HG03060 (cell line): Measurements from ENCODE around the gene GATD1.
A peak's percentile ranks its signal among the peaks of the same experiment; 100 is the strongest.

Experiments
- ATAC-seq: cut with Tn5 transposase; IDR thresholded peaks from one replicate; pipeline ENCODE4 v1.9.1; 2021; ENCODE audit warnings: low read depth, moderate number of reproducible peaks; ENCODE audit not compliant: unreplicated experiment

GATD1 gene, protein sequence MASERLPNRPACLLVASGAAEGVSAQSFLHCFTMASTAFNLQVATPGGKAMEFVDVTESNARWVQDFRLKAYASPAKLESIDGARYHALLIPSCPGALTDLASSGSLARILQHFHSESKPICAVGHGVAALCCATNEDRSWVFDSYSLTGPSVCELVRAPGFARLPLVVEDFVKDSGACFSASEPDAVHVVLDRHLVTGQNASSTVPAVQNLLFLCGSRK

DNA sequence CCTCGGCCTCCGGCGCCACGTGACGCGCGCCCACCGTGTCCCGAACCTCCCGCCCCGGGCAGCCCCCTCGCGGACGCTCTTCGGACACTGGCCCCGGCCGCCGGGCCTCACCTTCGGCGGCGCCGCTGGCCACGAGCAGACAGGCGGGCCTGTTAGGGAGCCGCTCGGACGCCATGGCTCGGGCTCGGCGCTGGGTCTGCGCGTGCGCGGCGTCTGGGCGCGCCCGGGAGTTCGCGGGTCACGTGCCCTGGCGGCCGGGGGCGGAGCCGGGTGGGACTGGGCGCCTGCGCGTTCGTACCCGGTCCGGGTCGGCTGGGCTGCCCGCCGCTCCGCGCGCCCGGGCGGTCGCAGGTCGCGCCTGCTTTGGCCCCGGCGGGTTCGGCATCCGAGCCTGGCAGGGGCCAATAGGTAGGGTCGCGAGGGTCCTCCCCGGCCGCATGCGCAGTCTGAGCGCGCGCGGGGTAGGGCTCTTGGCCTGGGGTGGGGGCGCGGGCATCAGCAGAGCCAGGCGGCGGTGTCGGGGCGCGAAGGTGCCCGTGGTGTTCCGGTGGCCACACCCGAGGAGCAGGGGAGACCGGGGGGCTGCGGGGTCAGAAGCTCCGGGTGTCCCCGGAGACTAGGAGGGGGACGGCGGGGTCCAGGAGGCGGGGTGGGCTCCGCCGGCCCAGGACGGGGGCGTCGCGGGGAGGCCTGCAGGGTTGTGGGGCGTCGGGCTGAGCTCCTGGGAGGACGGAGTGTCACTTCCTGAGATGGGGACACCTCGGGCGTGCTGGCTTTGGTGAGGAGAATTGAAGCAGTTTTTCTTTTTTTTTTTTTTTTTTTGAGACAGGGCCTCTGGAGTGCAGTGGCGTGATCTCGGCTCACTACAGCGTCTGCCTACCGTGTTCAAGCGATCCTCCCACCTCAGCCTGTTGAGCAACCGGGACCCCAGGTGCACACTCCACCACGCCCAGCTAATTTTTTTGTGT is at the start of gene GATD1:
Gene GATD1, minus strand, starts transcription at position 200 of the 968 bp plus-strand sequence. Its CDS starts 25 bp downstream, at position 175.
- no peak for ATAC-seq

DNA sequence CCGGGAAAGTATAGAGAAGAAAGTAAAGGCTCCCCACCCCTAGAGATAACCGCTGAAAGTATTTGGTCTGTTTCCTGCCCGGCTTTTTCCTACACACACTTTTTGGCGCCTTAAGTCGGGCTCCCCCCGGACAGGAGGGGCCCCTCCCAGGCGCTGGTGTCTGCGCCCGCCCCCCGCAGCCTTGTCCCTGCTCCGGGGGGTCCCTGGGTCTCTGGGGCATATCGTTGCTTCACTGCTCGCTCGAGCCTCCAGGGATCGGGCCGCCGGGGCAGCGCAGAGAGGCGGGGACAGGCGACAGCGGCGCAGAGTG is 49.5 kb upstream of the GATD1 start:
- ATAC-seq = no peak

GRCh38 chr11:826227-826621 is 48.9 kb upstream of the GATD1 start:
- ATAC-seq = no peak

DNA sequence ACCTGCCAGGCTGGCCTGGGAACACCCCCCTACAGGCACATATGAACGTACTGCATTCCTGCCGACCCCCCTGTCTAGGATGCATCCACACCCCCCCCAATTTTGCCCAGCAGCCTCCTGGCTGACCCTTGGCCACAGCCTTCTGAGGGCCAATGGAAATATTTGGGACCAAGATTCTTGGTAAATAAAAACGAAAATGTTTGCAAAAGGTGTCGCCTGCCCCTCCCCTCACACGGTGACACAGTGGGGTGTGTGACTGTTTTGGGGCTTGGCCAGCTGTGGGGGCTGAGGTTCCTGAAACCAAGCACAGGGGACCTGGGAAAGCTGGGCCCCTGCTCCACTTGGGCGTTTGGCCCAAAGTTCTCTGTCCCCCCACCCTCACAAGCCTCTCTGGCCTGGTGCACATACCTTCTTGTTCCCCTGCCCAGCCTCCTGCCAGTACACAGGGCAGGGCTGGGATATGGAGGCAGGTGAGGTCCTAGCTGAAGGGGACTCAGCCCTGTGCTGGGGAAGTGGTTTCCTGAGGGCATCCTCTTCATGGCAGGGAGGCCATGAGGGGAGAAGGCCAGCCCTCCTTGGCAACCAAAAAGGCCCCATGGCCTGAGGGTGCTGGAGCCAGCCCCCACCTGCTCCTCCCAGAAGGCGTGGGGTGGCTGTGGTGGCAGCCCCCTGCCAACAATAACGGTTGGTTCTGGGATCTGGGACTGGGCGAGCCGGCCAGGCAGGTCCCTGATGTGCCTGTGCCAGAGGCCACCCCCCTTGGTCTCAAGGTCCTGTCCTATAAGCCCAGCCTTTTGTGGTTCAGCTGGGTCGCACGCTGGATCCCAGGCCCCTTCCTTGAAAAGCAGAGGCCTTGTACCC is 48.3 kb upstream of the GATD1 start:
- ATAC-seq = no peak

- ATAC-seq = no peak
Observed at GRCh38 chr11:824942-825341, 47.7 kb upstream of the GATD1 start.

GRCh38 chr11:824292-824880 is 47.1 kb upstream of the GATD1 start:
- ATAC-seq = no peak

GRCh38 chr11:823441-824291 is 46.4 kb upstream of the GATD1 start:
- ATAC-seq = no peak

- no peak for ATAC-seq
Observed at GRCh38 chr11:821512-822371, 44.5 kb upstream of the GATD1 start.

- no peak for ATAC-seq
Observed at GRCh38 chr11:820655-821511, 43.6 kb upstream of the GATD1 start.

DNA sequence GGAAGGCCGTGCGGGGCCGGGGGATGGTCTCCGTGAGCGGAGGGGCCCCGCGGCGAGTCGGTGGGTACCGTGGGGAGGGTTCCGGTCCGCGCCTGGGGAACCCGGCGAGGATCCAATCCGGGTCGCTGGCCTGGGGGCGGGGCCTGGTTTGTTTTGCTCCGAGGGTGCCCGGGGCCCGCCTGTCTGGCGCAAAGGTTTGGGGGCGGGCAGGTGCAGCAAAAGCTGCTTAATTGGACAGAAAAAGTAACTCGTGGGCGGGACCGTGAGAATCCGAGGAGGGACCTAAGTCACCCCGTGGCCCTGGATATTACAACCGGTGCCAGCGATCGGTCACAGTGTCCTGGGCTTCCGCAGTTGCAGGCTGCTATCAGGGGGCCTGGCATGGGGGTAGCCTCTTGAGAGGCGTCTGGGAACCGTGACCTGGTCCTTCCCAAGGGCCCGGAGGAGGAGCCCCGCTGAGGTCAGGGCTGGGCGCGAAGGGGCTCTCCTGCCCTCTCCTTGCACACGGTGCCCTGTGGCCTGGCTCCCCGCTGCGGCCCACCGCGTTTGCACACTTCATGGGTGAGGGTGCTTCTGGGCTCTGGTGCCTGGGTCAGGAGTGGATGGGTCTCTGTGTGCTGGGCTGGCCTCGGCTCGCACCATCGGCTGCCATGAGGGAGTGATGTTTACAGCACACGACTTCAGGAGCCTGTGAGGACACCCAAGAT is 42.8 kb upstream of the GATD1 start:
- ATAC-seq = peak; percentile 49

- ATAC-seq = no peak
Observed at GRCh38 chr11:819129-819931, 42.0 kb upstream of the GATD1 start.

- no peak for ATAC-seq
Observed at GRCh38 chr11:818396-819128, 41.3 kb upstream of the GATD1 start, which contains the start of gene PNPLA2. Gene PNPLA2, plus strand, starts transcription at chr11:818914. Its CDS starts 805 bp downstream, at chr11:819719.

- no peak for ATAC-seq
Observed at GRCh38 chr11:816433-816779, 39.1 kb upstream of the GATD1 start.

- no peak for ATAC-seq
Observed at GRCh38 chr11:815675-816432, 38.6 kb upstream of the GATD1 start.

DNA sequence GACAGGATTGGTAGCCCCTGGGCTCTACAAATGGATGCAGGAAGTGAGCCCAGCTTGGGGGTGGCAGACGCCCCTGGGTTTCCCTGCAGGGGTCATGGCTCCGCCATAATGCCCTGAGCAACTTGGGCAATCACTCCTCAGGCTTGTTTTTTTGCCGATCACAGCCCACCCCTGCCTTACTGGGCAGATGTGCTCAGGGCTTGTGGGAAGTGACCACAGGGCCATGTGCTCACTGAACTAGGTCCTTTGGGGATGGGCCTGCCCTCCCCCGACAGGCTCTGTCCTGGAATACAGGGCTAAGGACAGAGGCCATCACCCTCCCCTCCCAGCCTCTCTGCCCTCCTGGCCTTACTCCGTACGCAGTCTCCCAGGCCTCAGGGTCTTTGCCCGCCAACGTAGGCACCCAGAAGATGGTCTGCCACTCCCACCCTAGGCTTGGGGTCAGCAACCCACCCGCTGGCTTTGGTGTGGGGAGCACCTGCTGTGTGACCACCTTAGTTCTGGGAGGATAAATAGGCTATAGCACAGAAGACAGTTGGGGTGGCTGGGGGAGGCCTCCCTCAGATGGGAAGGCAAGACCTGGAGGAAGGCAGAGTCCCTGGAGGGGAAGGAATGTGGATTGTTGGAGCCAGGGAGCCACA is 36.3 kb upstream of the GATD1 start:
- no peak for ATAC-seq
